ENCODE measurements around the gene SYNGR3. TPM values are rescaled to one million over a fixed set of nuclear protein-coding genes. Genes with fewer than 3 reads are reported as not detected.

Gene SYNGR3
- total and polyA plus RNA-seq, 5 donors from 2014 or later = 0.82 to 3.2 (median 1.4) TPM; not detected in 1

DNA sequence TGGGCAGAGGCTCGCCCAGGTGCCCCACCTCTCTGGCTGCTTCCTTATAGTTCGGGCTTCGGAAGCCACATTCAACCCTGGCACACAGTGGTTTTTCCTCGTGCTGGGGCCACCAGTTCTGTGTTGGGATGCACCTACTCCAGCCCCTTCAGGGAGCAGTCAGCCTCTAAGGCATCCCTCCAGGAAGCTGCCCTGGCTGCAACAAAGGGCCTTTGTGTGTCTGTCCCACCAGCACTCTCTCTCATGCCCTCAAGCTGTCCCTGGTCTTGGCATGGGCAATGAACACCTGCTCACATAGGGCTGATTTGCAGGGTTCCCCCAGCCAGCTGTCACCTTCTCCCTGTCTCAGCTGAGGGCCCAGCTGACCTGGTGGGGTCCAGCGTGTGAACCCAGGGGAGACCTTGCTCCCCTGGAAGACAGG lies 7.7 kb upstream of the SYNGR3 start:
- Mint-ChIP-seq H3K27me3 (peaks cover 32% of the 10 kb centered on the region), H3K4me1 (peaks cover 0 to 19% (median 8%) of the 10 kb centered on the region in 4 donors), H3K9me3 (no peaks in the 10 kb centered on the region), H3K36me3 (no peaks in the 10 kb centered on the region), H3K4me3 (peak overlapping the region; percentile 28 to 92 (median 80)), H3K27ac (no peak overlapping the region)
- peaks cover 11% of the 10 kb centered on the region for H3K27me3 ChIP-seq (ENCODE audit: control insufficient read depth, insufficient read depth, low read length)
- H3K9me3 ChIP-seq (ENCODE audit: control insufficient read depth in 2 of 2, low read length in 2 of 2) = no peaks in the 10 kb centered on the region
- H3K27ac ChIP-seq (ENCODE audit: insufficient read depth, low read length, poor library complexity, severe bottlenecking) = no peak overlapping the region
- peaks cover 11% of the 10 kb centered on the region for H3K36me3 ChIP-seq (ENCODE audit: control insufficient read depth, insufficient read depth, low read length)
- H3K4me1 ChIP-seq (ENCODE audit: control insufficient read depth, insufficient read depth, low read length, poor library complexity, severe bottlenecking) = peaks cover 25% of the 10 kb centered on the region
- ATAC-seq (ENCODE audit: low read depth in 2 of 2) = no peak
- no peak for DNase-seq
- H3K4me3 ChIP-seq (ENCODE audit: low read depth, low read length) = no peak overlapping the region

DNA sequence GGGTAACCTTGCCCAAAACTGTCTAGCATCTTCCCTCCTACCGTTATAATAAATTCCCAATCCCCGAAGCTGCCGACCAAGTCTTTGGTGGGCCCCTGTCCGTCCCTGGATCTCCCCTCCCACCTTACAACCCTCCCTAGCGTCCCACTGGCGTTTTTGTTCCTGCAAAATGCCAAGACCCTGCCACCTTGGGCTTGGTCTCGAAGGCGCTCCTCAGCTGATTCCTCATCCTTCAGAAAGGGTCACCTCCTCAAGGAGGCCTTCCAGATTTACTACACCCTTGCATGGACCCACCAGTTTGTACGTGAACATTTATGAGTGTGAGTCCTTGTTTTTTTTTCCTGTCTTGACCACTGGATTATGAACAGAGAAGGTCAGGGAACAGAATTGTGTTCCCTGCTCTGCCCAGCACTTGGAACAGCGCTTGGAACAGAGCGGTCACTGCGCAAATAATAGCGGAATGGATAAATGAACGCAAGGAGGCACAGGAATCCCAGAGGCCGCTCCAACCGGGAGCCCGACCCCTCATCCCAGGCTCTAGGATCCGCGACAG lies 6.7 kb upstream of the SYNGR3 start:
- H3K27me3 Mint-ChIP-seq = peaks cover 36% of the 10 kb centered on the region
- H3K36me3 ChIP-seq (ENCODE audit: control insufficient read depth, insufficient read depth, low read length) = peaks cover 5% of the 10 kb centered on the region
- no peak overlapping the region for H3K27ac Mint-ChIP-seq
- H3K9me3 Mint-ChIP-seq = peaks cover 0 to 2% (median 0%) of the 10 kb centered on the region in 7 donors
- H3K36me3 Mint-ChIP-seq = no peaks in the 10 kb centered on the region
- H3K9me3 ChIP-seq (ENCODE audit: control insufficient read depth in 2 of 2, low read length in 2 of 2) = no peaks in the 10 kb centered on the region
- H3K4me3 ChIP-seq (ENCODE audit: low read depth, low read length) = peak overlapping the region; percentile 55
- peaks cover 0 to 19% (median 8%) of the 10 kb centered on the region in 4 donors for H3K4me1 Mint-ChIP-seq
- peaks cover 25% of the 10 kb centered on the region for H3K4me1 ChIP-seq (ENCODE audit: control insufficient read depth, insufficient read depth, low read length, poor library complexity, severe bottlenecking)
- peak overlapping the region; percentile 80 to 92 (median 86) for H3K4me3 Mint-ChIP-seq
- peaks cover 11% of the 10 kb centered on the region for H3K27me3 ChIP-seq (ENCODE audit: control insufficient read depth, insufficient read depth, low read length)
- no peak for ATAC-seq (ENCODE audit: low read depth in 2 of 2)
- peak overlapping the region; percentile 60 for H3K27ac ChIP-seq (ENCODE audit: insufficient read depth, low read length, poor library complexity, severe bottlenecking)
- DNase-seq = no peak

DNA sequence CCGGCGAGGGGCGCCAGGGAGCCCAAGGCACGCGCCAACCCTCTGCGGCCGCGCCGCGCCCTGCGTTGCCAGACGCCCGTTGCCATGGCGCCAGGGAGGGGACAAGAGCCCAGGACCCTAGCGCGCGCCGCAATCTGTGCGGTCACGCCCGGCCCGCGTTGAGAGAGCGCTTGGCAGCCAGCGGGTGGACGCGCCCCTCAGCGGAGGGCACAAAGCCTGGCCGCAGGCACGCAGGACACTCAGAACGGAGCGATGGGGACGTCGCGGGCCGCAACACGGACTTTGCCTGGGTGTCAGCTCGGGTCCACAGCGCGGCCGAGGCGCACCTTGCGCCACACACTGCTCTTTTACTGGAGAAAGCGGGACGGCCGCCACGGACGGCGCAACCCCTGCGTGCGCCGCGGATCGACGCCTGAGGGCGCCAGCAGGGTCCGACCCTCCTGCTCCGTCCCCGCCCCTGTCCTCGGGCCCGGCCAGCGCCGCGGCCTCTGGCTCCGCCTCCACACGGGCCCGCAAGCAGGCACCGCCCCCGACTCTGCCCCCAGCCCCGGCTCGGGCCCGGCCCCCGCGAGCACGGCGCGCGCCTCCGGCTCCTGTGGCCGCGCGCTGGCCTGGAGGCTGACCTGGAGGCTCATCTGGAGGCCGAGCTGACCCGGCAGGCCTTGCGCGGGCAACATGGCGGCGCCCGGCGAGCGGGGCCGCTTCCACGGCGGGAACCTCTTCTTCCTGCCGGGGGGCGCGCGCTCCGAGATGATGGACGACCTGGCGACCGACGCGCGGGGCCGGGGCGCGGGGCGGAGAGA lies 6.0 kb upstream of the SYNGR3 start, which contains the start of gene GFER:
Gene GFER (plus strand): TSS at position 650 of the 803 bp plus-strand sequence. CDS start 26 bp downstream, at position 676.
- ATAC-seq (ENCODE audit: low read depth in 2 of 2) (peak; percentile 71 to 76), DNase-seq (peak; percentile 53 to 69 (median 55))
- Histone ChIP-seq H3K27ac (ENCODE audit: insufficient read depth, low read length, poor library complexity, severe bottlenecking) (peak within 1 kb of the TSS; percentile 60), H3K4me3 (ENCODE audit: low read depth, low read length) (peak within 1 kb of the TSS; percentile 55), H3K9me3 (ENCODE audit: control insufficient read depth in 2 of 2, low read length in 2 of 2) (no peaks in the 10 kb centered on the region), H3K27me3 (ENCODE audit: control insufficient read depth, insufficient read depth, low read length) (peaks cover 14% of the 10 kb centered on the region), H3K36me3 (ENCODE audit: control insufficient read depth, insufficient read depth, low read length) (no peaks in the 10 kb centered on the region), H3K4me1 (ENCODE audit: control insufficient read depth, insufficient read depth, low read length, poor library complexity, severe bottlenecking) (peaks cover 25% of the 10 kb centered on the region)
- Mint-ChIP-seq H3K27ac (peak within 1 kb of the TSS in 2 of 3 donors; percentile 62 to 76), H3K9me3 (peaks cover 0 to 2% (median 0%) of the 10 kb centered on the region in 7 donors), H3K36me3 (no peaks in the 10 kb centered on the region), H3K4me3 (peak within 1 kb of the TSS; percentile 80 to 92 (median 86)), H3K4me1 (peaks cover 0 to 23% (median 9%) of the 10 kb centered on the region in 4 donors), H3K27me3 (peaks cover 38% of the 10 kb centered on the region)

DNA sequence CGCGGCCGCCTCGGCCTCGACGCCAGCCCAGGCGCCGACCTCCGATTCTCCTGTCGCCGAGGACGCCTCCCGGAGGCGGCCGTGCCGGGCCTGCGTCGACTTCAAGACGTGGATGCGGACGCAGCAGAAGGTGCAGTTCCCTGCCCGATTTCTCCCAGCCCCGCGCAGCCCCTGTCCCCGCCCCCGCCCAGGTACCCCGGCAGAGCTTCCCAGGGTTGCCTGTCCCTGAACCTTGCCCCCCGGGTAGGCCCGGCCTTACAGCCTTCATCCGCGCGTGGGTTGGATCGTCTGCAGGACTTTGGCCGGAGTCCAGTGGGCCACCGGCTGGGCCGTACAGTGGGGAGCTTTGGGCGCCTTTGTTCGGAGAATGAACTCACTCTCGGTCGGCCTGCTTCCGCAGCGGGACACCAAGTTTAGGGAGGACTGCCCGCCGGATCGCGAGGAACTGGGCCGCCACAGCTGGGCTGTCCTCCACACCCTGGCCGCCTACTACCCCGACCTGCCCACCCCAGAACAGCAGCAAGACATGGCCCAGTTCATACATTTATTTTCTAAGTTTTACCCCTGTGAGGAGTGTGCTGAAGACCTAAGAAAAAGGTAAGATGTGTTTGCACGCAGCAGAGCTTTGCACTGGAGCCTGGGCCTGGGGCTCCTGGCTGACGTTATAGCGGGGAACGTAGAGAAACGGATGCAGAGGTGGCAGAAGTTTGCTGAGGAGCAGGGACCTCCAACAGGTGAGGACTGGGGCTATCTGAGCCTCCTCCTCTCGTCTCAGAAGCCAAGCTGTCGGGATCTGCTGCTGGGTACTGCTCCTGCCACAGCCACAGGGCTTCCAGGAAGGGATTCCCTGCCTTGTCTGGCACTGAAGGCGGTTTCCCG lies 5.2 kb upstream of the SYNGR3 start:
- Mint-ChIP-seq H3K9me3 (peaks cover 0 to 2% (median 0%) of the 10 kb centered on the region in 7 donors), H3K27me3 (peaks cover 44% of the 10 kb centered on the region), H3K36me3 (no peaks in the 10 kb centered on the region), H3K4me3 (peak overlapping the region; percentile 80 to 88 (median 82)), H3K27ac (peak overlapping the region in 2 of 3 donors; percentile 62 to 76), H3K4me1 (peaks cover 0 to 31% (median 11%) of the 10 kb centered on the region in 4 donors)
- Histone ChIP-seq H3K9me3 (ENCODE audit: control insufficient read depth in 2 of 2, low read length in 2 of 2) (no peaks in the 10 kb centered on the region), H3K27ac (ENCODE audit: insufficient read depth, low read length, poor library complexity, severe bottlenecking) (peak overlapping the region; percentile 60), H3K4me3 (ENCODE audit: low read depth, low read length) (peak overlapping the region; percentile 35), H3K36me3 (ENCODE audit: control insufficient read depth, insufficient read depth, low read length) (no peaks in the 10 kb centered on the region), H3K4me1 (ENCODE audit: control insufficient read depth, insufficient read depth, low read length, poor library complexity, severe bottlenecking) (peaks cover 29% of the 10 kb centered on the region), H3K27me3 (ENCODE audit: control insufficient read depth, insufficient read depth, low read length) (peaks cover 17% of the 10 kb centered on the region)
- DNase-seq (peak in 1 of 3 donors; percentile 58), ATAC-seq (ENCODE audit: low read depth in 2 of 2) (peak; percentile 26 to 30)

DNA sequence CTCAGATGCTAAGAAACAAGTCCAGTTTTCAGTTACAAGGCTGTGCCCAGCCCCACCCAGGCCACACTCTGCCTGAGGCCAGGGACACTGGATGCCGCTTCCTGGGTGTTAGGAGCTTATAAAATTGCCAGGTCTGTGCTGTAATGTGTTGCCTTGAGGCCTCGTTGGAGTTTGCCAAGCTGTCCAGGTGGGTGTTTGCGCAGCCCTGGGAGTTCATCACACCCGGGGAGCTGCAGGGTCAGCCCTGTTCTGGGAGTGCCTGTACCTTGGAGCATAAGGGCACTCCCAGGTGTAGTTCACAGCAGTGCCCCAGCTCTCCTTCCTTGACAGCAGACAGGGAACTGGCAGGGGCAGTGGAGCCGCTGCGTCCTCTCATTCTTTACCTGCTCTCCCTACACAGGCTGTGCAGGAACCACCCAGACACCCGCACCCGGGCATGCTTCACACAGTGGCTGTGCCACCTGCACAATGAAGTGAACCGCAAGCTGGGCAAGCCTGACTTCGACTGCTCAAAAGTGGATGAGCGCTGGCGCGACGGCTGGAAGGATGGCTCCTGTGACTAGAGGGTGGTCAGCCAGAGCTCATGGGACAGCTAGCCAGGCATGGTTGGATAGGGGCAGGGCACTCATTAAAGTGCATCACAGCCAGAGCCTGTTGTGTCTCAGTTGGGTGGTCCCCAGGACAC lies 4.2 kb upstream of the SYNGR3 start:
- H3K27me3 Mint-ChIP-seq = peaks cover 41% of the 10 kb centered on the region
- no peaks in the 10 kb centered on the region for H3K9me3 ChIP-seq (ENCODE audit: control insufficient read depth in 2 of 2, low read length in 2 of 2)
- H3K36me3 Mint-ChIP-seq = no peaks in the 10 kb centered on the region
- H3K9me3 Mint-ChIP-seq = peaks cover 0 to 2% (median 0%) of the 10 kb centered on the region in 7 donors
- no peak overlapping the region for H3K27ac ChIP-seq (ENCODE audit: insufficient read depth, low read length, poor library complexity, severe bottlenecking)
- H3K4me3 Mint-ChIP-seq = peak overlapping the region; percentile 80 to 88 (median 82)
- ATAC-seq (ENCODE audit: low read depth in 2 of 2) (no peak), DNase-seq (no peak)
- peaks cover 0 to 33% (median 11%) of the 10 kb centered on the region in 4 donors for H3K4me1 Mint-ChIP-seq
- H3K27me3 ChIP-seq (ENCODE audit: control insufficient read depth, insufficient read depth, low read length) = peaks cover 17% of the 10 kb centered on the region
- peaks cover 27% of the 10 kb centered on the region for H3K4me1 ChIP-seq (ENCODE audit: control insufficient read depth, insufficient read depth, low read length, poor library complexity, severe bottlenecking)
- no peak overlapping the region for H3K4me3 ChIP-seq (ENCODE audit: low read depth, low read length)
- no peak overlapping the region for H3K27ac Mint-ChIP-seq
- H3K36me3 ChIP-seq (ENCODE audit: control insufficient read depth, insufficient read depth, low read length) = no peaks in the 10 kb centered on the region

DNA sequence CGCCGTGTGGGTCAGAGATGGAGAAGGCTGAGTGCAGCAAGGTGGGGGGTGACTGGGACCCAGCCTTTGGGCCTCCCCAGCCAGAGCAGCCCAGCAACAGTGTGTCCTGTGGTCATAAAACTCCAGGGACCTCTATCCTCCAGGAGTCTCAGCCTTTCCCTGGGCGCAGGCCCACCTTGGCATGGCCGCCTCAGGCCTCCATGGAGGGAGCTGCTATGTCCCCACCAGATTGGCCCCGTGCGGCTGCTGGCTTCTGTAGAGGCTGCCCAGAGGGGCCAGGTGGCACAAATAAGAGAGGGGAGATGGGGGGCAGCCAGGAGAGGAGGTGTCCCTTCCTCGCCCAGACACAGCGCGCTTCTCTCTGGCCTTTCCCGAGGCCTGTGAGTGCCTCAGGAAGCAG lies 2.6 kb upstream of the SYNGR3 start:
- Mint-ChIP-seq H3K36me3 (no peaks in the 10 kb centered on the region), H3K27me3 (peaks cover 27% of the 10 kb centered on the region), H3K9me3 (peaks cover 0 to 2% (median 0%) of the 10 kb centered on the region in 7 donors), H3K4me1 (peaks cover 0 to 41% (median 18%) of the 10 kb centered on the region in 4 donors), H3K4me3 (peak overlapping the region in 2 of 4 donors; percentile 36 to 88), H3K27ac (no peak overlapping the region)
- DNase-seq = no peak
- Histone ChIP-seq H3K27me3 (ENCODE audit: control insufficient read depth, insufficient read depth, low read length) (peaks cover 8% of the 10 kb centered on the region), H3K4me1 (ENCODE audit: control insufficient read depth, insufficient read depth, low read length, poor library complexity, severe bottlenecking) (peaks cover 39% of the 10 kb centered on the region), H3K36me3 (ENCODE audit: control insufficient read depth, insufficient read depth, low read length) (no peaks in the 10 kb centered on the region), H3K9me3 (ENCODE audit: control insufficient read depth in 2 of 2, low read length in 2 of 2) (no peaks in the 10 kb centered on the region), H3K4me3 (ENCODE audit: low read depth, low read length) (no peak overlapping the region), H3K27ac (ENCODE audit: insufficient read depth, low read length, poor library complexity, severe bottlenecking) (no peak overlapping the region)
- no peak for ATAC-seq (ENCODE audit: low read depth in 2 of 2)

DNA sequence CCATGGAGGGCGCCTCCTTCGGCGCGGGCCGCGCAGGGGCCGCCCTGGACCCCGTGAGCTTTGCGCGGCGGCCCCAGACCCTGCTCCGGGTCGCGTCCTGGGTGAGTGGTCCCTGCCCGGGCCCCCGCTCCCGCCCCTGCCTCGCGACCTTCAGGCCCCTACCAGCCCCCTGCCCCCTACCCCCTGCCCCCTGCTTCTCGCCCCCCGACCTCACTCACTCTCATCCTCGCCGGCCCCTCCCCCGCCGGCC lies 256 bp downstream of the SYNGR3 start:
- peaks cover 0 to 2% (median 0%) of the 10 kb centered on the region in 7 donors for H3K9me3 Mint-ChIP-seq
- no peak overlapping the region for H3K27ac Mint-ChIP-seq
- peaks cover 22% of the 10 kb centered on the region for H3K27me3 Mint-ChIP-seq
- H3K36me3 Mint-ChIP-seq = no peaks in the 10 kb centered on the region
- Histone ChIP-seq H3K9me3 (ENCODE audit: control insufficient read depth in 2 of 2, low read length in 2 of 2) (no peaks in the 10 kb centered on the region), H3K36me3 (ENCODE audit: control insufficient read depth, insufficient read depth, low read length) (no peaks in the 10 kb centered on the region), H3K4me1 (ENCODE audit: control insufficient read depth, insufficient read depth, low read length, poor library complexity, severe bottlenecking) (peaks cover 24% of the 10 kb centered on the region), H3K27ac (ENCODE audit: insufficient read depth, low read length, poor library complexity, severe bottlenecking) (no peak overlapping the region), H3K4me3 (ENCODE audit: low read depth, low read length) (no peak overlapping the region), H3K27me3 (ENCODE audit: control insufficient read depth, insufficient read depth, low read length) (peaks cover 6% of the 10 kb centered on the region)
- peaks cover 0 to 29% (median 13%) of the 10 kb centered on the region in 4 donors for H3K4me1 Mint-ChIP-seq
- ATAC-seq (ENCODE audit: low read depth in 2 of 2) = no peak
- no peak overlapping the region for H3K4me3 Mint-ChIP-seq
- no peak for DNase-seq

All from CD4-positive, CD25-positive, alpha-beta regulatory T cell (primary cell).